ENCODE measurements around the gene VCL. TPM values are rescaled to one million over a fixed set of nuclear protein-coding genes. Genes with fewer than 3 reads are reported as not detected.
"Not testable (repeated sequence)": the region's sequence is repeated elsewhere in the genome, so short reads cannot be mapped to it uniquely, and the experiment has no call there.

Gene VCL
- total RNA-seq, 1 experiment from 2014 or later, result 31.6 TPM

DNA sequence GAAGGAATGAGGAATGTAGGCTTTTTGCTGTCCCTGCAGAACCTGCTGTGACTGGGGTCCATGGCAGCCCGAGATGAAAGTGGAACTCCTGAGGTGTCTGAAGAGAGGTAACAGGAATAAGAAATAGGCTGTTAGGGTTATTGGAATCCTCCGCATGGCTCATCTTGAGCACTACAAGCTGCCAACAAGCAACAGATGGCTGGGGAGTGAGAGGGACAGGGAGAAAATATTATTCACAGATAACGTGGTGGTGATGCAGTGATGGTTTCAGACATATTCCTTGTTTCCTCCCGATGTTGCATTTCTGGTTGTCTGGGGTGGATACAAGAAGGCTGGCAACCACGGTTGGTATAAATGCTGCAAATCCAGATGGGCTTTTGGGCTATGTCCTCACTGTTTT lies 106.6 kb downstream of the VCL start:
- DNase-seq (ENCODE audit: low spot score), result no peak

DNA sequence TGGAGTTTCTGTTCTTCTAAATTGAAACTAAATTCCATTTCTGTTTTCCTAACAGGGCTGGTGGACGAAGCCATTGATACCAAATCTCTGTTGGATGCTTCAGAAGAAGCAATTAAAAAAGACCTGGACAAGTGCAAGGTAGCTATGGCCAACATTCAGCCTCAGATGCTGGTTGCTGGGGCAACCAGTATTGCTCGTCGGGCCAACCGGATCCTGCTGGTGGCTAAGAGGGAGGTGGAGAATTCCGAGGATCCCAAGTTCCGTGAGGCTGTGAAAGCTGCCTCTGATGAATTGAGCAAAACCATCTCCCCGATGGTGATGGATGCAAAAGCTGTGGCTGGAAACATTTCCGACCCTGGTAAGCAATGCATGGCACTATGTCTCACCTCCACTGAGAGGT lies 107.1 kb downstream of the VCL start:
- DNase-seq (ENCODE audit: low spot score), result no peak

DNA sequence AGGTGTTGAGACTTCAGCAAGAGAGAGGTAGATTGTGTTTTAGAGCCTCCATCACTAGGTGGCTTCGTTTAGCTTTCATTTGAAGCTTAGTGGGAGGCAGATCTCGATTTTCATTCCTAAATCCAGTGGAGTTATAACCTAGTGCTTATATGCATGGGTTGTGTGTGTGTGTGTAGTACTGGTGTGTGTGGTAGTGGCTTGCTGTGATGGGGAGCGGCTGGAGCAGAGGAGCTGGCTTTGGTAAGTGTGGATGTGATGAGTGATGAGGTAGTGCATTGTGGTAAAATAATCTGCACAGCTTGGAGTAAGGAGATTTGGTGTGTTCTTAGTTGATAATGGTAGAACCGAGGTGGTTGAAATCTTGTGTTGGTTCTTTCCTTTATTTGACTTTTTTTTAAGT lies 109.5 kb downstream of the VCL start:
- DNase-seq (ENCODE audit: low spot score), result no peak

DNA sequence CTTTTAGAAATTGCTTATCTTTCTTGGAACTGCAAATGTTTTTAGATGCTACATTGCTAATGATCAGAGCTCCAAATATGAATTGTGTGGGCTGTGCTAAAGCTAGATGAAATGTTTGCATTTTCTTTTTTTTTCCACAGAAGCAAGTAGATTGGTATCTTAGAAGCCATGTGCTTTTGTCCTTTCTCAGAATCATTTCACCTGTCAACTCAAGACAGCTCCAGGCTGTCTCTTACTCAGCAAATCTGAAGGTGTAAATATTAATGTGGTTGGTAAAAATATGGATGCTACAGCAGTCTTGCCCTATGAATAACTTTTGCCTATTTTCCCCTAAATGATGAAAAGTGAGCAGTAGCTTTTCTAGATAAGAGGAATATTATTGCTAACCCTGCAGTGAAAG lies 111.5 kb downstream of the VCL start:
- no peak for DNase-seq (ENCODE audit: low spot score)

DNA sequence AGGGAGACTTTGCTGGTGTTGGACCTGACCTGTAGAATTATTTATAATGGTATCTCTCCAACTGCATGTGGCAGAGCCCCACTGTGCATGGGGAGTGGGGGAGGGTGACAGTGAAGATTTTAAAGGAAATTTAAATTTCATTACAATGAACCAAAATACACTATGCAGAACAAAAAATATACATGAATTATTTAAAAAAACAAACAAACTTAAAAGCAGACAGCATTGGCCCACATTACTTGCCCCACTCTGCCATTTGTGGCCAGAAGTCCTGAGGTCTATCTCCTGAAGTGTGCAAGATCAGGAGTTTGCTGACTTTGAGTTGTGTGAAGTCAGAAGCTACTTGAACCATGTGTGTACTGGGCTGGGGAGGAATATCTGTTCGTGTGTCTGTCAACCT lies 112.2 kb downstream of the VCL start:
- DNase-seq (ENCODE audit: low spot score), result no peak

DNA sequence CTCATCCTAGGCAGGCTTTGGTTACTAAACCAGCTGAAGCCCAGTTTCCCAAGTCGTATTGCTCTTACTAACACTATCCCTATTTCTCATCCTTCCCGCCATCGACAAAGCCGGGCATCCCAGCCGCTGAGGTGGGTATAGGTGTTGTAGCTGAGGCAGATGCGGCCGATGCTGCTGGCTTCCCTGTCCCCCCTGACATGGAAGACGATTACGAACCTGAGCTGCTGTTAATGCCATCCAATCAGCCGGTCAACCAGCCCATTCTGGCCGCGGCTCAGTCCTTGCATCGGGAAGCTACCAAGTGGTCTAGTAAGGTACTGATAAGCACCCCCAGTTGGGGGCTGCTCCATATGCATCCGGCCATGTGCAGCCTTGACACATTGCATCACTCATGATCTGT lies 113.9 kb downstream of the VCL start:
- DNase-seq (ENCODE audit: low spot score), result no peak

DNA sequence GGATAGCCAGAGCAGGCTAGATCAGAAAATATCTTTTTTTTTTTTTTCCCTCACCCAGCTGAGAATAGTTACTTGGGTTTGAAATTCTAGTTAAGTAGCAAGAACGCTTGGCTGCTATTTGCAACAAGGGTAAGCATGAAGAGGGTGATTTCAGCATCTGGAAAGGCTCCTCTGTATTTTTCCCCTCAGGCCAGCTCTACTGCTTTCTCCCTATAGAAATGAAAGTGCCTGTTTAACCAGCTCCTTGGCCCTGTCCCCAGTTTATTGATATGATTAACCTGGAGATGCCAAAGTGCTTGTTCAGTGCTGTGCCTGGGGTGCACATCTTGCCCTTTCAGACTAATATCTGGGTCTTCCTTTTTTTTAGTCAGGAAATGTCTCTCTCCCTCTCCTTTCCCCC lies 115.6 kb downstream of the VCL start:
- no peak for DNase-seq (ENCODE audit: low spot score)

DNA sequence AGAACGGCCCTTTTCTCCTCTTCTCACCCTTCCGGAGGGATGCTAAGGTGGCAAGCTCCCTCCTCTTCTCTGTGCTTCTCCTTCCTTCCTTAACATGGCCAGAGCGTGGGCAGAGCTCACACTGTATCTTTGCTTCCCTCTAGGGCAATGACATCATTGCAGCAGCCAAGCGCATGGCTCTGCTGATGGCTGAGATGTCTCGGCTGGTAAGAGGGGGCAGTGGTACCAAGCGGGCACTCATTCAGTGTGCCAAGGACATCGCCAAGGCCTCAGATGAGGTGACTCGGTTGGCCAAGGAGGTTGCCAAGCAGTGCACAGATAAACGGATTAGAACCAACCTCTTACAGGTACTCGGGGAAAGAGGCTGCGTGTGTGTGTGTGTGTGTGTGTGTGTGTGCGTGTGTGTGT lies 116.1 kb downstream of the VCL start:
- DNase-seq (ENCODE audit: low spot score), result no peak

DNA sequence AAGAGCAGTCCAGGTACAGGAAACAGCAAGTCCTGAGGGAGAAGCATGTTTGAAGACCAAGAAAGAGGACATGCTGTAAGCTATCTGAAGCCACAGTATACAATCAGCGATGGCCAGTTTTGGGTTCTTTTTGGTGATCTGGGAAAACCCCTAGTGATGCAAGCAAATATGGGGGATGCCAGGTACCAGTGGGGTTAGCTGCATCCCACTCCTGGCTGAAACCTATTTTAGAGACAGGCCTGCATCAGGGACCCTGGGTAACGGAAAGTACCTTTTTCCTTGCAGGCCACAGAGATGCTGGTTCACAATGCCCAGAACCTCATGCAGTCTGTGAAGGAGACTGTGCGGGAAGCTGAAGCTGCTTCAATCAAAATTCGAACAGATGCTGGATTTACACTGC lies 119.8 kb downstream of the VCL start:
- no peak for DNase-seq (ENCODE audit: low spot score)

DNA sequence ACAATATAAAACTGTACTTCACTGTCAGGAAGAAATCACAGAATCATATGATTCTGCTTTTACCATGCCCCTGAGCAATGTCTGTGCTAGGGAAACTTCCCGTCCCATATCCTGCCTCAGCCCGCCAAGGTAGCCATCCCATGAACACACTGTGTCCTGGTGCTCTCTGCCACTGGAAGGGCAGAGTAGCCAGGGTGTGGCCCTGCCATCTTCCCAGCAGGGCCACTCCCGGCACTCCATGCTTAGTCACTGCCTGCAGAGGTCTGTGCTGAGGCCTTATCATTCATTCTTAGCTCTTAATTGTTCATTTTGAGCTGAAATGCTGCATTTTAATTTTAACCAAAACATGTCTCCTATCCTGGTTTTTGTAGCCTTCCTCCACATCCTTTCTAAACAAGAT lies 120.9 kb downstream of the VCL start:
- no peak for DNase-seq (ENCODE audit: low spot score)

DNA sequence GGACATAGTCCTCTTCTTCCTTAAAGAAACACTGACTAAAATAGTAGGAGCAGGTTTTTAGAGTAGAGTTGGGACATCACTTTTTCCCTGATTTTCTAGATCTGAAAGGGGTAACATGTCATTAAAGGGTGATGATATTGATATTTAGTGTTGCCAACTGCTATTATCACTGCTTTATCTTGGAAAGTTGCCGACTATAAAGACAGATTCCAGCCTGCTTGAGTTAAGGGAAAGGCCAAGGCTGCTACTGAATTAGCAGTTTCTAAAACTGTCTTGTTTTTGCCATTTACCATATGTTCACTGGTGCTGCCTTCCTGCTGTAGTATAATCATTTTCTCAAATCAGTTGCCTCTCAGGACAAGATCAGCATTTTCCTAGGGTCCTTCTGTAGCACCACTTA lies 123.0 kb downstream of the VCL start:
- DNase-seq (ENCODE audit: low spot score), result no peak

DNA sequence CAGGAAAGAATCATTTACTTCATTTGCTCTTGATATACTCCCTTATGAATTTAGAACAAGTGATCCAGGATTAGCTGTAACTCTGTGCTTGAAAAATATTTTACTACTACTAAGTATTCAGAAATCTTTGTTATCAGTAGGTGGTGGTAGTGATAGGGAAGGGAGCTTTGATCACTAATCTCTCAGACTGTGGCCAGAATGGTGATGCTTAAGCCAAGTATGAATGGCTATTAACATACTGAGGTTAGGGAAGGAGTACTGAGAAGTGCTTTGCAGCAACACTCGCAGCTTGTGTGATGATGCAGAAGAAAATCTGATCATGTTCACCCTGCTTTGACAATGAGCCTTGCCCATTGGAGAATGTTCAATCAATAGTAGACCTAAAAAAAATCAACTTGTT lies 123.5 kb downstream of the VCL start:
- DNase-seq (ENCODE audit: low spot score), result no peak

DNA sequence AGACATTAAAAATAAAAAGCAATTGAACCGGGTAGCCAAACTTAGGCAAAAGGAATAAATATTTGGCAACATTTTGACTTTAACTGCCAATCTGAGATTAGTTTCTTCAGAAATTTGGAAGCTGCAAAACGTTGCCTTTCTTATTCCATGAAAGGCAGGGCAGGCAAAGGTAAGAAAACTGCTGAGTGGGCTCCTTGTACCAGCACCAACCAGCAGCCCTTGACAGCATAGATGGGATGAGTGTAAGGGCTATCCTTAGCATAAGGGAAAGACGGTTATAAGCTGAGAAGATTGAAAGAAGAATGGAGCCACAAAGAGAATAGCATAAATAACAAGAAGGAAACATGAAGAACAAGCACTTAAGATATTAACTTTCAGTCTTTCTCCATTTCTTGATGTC lies 124.1 kb downstream of the VCL start:
- DNase-seq (ENCODE audit: low spot score), result no peak

DNA sequence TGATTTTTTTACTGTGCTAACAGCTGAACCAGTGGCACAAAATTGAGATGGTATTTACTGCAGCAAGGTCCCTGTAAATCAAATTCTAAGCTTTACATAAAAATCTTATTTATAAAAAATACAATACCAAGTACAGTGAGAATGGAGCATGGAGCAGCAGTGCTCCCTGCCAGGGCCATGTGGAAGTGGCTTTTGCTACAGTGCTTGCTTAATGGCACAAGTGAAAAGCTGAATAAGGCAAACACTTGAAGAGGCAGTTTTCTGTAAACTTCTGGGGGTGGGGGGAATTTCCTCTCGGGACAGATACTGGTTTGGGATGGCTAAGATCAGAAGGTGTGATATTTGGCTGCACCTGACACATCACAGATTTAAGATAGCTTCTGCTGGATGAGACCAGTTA lies 125.2 kb downstream of the VCL start:
- no peak for DNase-seq (ENCODE audit: low spot score)

DNA sequence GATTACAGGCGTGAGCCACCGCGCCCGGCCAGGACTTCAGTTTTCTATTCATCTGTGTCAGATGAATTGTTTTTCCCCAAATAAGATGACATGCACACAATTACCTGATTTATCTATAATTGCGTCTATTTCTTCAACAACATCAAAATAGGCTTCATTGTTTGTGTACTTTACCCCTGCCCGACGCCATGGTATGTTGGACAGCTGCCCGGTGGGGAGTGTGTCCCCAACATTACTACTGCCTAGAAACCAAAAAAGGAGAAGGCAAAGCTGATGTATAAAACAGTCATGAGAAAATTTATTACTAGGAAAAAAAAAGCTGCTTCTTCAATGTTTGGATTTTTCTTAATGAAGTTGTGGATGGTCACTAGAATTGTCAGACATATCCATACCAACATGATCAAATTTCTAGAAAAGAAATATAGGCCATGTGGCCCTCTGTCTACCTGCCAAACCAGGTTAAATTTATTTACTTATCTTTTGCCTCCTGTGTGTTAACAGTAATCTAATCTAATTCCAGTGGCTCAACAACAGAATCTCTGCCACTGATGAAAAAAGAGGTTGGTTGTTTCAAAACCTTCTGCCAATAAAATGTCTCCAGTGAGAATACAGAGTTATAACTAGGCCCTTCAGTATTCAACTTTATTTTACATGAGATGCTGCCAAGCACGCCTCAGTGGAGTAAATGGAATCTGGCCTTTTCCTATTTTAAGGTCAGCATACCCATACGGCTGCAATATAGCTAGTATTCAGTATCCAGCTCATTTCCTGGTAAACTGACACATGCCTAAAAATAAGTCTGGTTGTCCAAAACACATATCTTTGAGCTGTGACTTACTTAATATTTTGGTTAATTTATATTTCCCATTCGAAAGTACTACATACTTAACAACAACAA lies 136.3 kb downstream of the VCL start:
- no peak for DNase-seq (ENCODE audit: low spot score)

DNA sequence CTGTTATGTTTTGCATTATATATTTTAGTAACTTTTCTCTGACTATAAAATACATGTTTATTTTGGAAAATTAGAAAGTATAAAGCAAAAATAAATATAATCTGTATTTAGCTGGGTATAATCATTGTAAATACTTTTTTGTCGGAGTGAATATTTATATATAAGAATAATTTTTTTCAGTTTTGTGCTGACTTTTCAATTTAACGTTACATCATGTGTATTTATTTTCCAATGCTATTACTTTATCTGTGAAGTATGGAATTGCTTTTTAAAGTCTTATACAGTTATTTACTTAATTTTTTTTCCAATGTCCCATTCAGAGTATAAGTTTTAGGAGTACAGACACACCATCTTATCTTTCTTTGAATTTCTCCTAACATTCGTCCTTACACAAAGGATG lies 137.5 kb downstream of the VCL start:
- no peak for DNase-seq (ENCODE audit: low spot score)

DNA sequence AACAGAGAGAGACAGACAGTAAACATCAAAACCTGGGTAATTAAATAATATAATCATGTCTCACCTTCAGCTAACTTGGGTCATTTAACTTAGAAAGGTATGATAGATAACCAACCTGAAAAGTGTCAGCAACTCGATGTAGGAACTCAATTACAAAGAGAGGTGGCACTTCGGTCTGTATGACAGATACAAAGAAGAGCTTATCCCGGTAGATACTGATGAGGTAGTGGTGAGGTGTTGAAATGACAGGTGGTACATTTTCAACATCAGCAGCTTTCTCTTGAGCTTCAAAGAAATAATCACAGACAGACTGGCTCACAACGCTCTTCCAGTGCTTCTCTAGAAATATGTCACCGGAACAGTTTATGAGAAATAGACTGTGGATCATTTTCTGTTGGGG lies 140.1 kb downstream of the VCL start:
- no peak for DNase-seq (ENCODE audit: low spot score)

DNA sequence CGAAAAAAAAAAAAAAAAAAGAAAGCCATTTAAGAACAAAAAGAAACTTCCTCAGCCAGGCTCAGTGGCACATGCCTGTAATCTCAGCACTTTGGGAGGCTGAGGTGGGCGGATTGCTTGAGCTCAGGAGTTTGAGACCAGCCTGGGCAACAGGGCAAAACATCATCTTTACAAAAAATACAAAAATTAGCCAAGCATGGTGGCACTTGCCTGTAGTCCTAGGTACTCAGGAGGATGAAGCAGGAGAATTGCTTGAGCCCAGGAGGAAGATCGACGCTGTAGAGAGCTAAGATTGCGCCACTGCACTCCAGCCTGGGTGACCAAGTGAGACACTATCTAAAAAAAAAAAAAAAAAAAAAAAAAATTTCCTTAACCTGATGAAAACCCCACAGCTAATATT lies 140.7 kb downstream of the VCL start:
- DNase-seq (ENCODE audit: low spot score), result not testable (repeated sequence)

DNA sequence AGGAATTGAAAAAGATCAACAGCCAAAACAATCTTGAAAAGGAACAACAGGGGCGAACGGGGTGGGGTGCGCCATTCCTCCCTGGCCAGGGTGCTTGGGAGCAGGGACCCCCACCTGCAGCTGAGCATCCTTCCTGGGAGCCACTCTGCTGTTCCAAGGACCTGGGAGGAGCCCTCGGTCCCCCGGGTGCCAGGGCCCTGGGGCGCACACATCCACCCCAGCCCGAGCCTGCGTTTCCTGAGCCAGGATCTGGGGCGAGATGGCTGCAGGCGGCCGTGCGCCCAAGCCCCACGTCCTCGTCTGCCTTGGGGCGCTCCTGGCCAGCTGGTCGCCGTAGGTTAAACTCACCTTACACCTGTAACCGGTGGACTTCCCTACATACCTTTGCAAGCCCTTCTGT lies 142.1 kb downstream of the VCL start:
- no peak for DNase-seq (ENCODE audit: low spot score)

DNA sequence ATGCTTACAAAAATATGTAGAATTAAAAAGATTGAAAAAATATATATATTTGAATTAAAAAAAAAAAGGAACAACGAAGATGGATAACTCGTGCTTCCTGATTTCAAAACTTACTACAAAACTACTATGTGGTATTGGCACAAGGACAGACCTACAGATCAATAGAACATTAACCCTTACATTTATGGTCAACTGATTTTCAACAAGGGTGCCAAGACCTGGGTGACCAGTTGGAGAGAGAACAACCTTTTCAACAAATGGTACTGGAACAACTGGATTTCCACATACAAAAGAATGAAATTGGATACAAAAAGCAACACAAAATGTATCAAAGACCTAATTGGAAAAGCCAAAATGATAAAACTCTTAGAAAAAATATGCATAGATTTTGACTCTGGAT lies 142.6 kb downstream of the VCL start:
- no peak for DNase-seq (ENCODE audit: low spot score)

DNA sequence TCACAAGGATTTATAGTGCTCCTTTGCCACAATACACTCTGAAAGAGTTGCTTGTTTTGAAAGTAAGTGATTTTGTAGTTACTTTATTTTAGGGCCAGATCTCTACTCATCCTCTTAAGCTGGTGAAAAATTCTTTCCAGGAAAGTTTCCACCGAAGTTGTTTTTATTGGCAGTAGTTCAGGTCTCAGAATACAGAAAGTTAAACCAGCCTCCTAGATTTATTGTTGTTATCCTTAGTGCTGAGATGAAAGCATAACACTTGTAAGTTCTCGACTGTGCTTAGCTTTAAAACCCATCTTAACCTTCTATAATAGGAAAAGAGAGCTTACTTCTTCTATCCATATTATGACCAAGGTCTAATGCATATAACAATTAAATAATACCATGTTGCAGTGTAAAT lies 147.2 kb downstream of the VCL start:
- no peak for DNase-seq (ENCODE audit: low spot score)

DNA sequence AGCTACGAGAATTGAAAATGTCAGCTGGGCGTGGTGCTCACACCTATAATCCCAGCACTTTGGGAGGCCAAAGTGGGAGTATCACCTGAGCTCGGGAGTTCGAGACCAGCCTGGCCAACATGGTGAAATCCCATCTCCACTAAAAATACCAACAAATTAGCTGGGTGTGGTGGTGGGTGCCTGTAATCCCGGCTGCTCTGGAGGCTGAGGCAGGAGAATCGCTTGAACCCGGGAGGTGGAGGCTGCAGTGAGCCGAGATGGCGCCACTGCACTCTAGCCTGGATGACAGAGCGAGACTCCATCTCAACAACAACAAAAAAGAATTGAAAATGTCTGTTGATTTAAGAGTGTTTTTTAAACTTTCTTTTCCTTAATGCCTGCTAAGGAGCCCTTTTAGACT lies 149.1 kb downstream of the VCL start:
- DNase-seq (ENCODE audit: low spot score), result not testable (repeated sequence)

DNA sequence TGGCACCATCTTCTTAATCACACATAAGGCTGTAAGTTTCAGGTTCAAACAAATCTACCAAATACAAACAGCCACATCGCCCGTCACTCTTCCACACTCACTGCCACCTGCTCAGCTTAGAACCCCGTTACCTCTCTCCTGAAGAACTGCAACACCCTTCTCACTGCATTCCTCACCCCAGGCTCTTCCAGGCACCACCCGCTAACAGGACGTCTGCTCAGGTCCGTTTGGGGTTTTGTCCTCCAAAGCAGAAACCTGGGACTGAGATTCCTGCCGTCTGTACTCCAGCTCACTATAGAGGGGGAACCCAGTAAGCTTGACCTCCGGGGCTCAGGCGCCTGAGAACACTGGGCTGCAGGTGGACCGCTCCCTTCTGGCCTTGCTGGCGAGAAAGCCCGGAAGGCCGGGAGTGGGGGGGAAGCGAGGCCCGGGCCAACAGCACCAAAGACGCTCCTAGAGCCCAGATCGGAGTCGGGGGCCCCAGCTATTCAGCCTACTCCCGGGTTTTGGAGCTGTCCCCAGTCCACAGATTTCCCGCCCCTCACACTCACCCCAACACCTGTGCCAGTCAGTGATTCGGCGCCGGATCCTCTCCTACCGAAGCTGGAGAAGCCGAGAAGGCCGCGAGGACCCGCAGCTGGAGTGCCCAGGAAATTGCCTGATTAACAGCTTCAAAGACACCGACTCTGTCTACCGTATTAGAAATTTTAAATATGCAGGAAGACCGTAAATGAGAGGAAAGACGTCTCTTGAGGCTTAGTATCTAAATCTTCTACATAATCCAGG lies 152.5 kb downstream of the VCL start, which contains the start of gene AP3M1:
Gene AP3M1 (minus strand): TSS at position 625 of the 786 bp plus-strand sequence. CDS start 12,449 bp downstream, outside the sequence.
- DNase-seq (ENCODE audit: low spot score), result no peak
